Neuronal stem cell (in vitro differentiated cells): Measurements from ENCODE around the gene RAC2.

ENCODE experiments used
- DNase-seq: peaks from one replicate; pipeline ENCODE4 v3.0.0-alpha.2; 2013; ENCODE audit warnings: low spot score
- H2AFZ ChIP-seq: one replicate; pipeline ENCODE4 v1.6.1; 2013; ENCODE audit warnings: mild to moderate bottlenecking, low read length, inconsistent platforms
- H2AK5ac ChIP-seq: 2 replicates; pipeline ENCODE4 v1.6.1; 2013; ENCODE audit warnings: low read depth, mild to moderate bottlenecking, inconsistent platforms, low read length, moderate library complexity, mixed read lengths
- H2BK120ac ChIP-seq: 2 replicates; pipeline ENCODE4 v1.6.1; 2013; ENCODE audit warnings: low read depth, mild to moderate bottlenecking, inconsistent platforms, low read length, moderate library complexity, mixed read lengths
- H2BK12ac ChIP-seq: one replicate; pipeline ENCODE4 v1.6.1; 2013; ENCODE audit warnings: low read length, inconsistent platforms
- H2BK15ac ChIP-seq: 2 replicates; pipeline ENCODE4 v1.6.1; 2013; ENCODE audit warnings: mild to moderate bottlenecking, low read length, inconsistent platforms, mixed read lengths
- H2BK5ac ChIP-seq: one replicate; pipeline ENCODE4 v1.6.1; 2013; ENCODE audit warnings: inconsistent platforms, mild to moderate bottlenecking, low read length, moderate library complexity
- H3K14ac ChIP-seq: one replicate; pipeline ENCODE4 v1.6.1; 2013; ENCODE audit warnings: low read length, inconsistent platforms
- H3K18ac ChIP-seq: 2 replicates; pipeline ENCODE4 v1.6.1; 2013; ENCODE audit warnings: low read length, inconsistent platforms
- H3K23ac ChIP-seq: 2 replicates; pipeline ENCODE4 v1.6.1; 2013; ENCODE audit warnings: low read depth, mild to moderate bottlenecking, mixed read lengths, low read length, inconsistent platforms; ENCODE audit not compliant: poor library complexity
- H3K27ac ChIP-seq: replicated peaks from 3 replicates; pipeline ENCODE4 v1.5.1; 2013; ENCODE audit warnings: low read length, inconsistent platforms
- H3K27me3 ChIP-seq, 3 experiments: 2 replicates each; pipeline ENCODE4 v1.6.1; 2013; ENCODE audit warnings: low read length in 3 of 3, mild to moderate bottlenecking in 2 of 3, inconsistent platforms in 1 of 3, low read depth in 1 of 3, mixed read lengths in 1 of 3, moderate library complexity in 1 of 3; ENCODE audit not compliant: control insufficient read depth in 3 of 3, insufficient read depth in 3 of 3
- H3K36me3 ChIP-seq, 2 donors: replicated peaks in 1 of 2; 2 replicates each; pipeline ENCODE4 v1.6.1; 2013; ENCODE audit warnings: low read length in 2 of 2; ENCODE audit not compliant: control insufficient read depth in 2 of 2, insufficient read depth in 2 of 2
- H3K4ac ChIP-seq: 2 replicates; pipeline ENCODE4 v1.6.1; 2013; ENCODE audit warnings: inconsistent platforms, mild to moderate bottlenecking, low read length, moderate library complexity
- H3K4me1 ChIP-seq, 2 donors: 1 replicate in 1 of 2; 2 replicates in 1 of 2; pipeline ENCODE4 v1.6.1; 2013; ENCODE audit warnings: low read length in 2 of 2, low read depth in 1 of 2; ENCODE audit not compliant: control insufficient read depth in 2 of 2, insufficient read depth in 1 of 2
- H3K4me2 ChIP-seq: one replicate; pipeline ENCODE4 v1.6.1; 2013; ENCODE audit warnings: mild to moderate bottlenecking, low read length, inconsistent platforms; ENCODE audit not compliant: insufficient read depth, poor library complexity, severe bottlenecking
- H3K4me3 ChIP-seq, 2 donors: 2 replicates each; pipeline ENCODE4 v1.5.1; 2013; ENCODE audit warnings: low read length in 2 of 2, mild to moderate bottlenecking in 2 of 2, inconsistent platforms in 1 of 2, moderate library complexity in 1 of 2
- H3K79me1 ChIP-seq: one replicate; pipeline ENCODE4 v1.6.1; 2013; ENCODE audit warnings: low read depth, mild to moderate bottlenecking, inconsistent platforms, low read length, moderate library complexity
- H3K9ac ChIP-seq: one replicate; pipeline ENCODE4 v1.6.1; 2013; ENCODE audit warnings: mild to moderate bottlenecking, low read depth, low read length, inconsistent platforms; ENCODE audit not compliant: poor library complexity
- H3K9me3 ChIP-seq, 2 donors: replicated peaks in 1 of 2; 2 replicates each; pipeline versions ENCODE3 to v1.6.1; 2013; ENCODE audit warnings: low read length in 2 of 2, mild to moderate bottlenecking in 2 of 2, inconsistent platforms in 1 of 2, low read depth in 1 of 2, mixed read lengths in 1 of 2, moderate library complexity in 1 of 2; ENCODE audit not compliant: control insufficient read depth in 2 of 2, insufficient read depth in 1 of 2
- H4K8ac ChIP-seq: one replicate; pipeline ENCODE4 v1.6.1; 2013; ENCODE audit warnings: low read depth, mild to moderate bottlenecking, inconsistent platforms, low read length, moderate library complexity
- H4K91ac ChIP-seq: one replicate; pipeline ENCODE4 v1.6.1; 2013; ENCODE audit warnings: low read length, low read depth, mild to moderate bottlenecking, inconsistent platforms; ENCODE audit not compliant: poor library complexity
- WGBS, 2 donors: extraction: QIAGEN DNeasy Blood & Tissue Kit; methylation state at CpG; one replicate each; pipeline ENCODE4 v1.1.7; 2013; ENCODE audit warnings: missing lambda C conversion rate in 2 of 2, mixed read lengths in 1 of 2; ENCODE audit not compliant: insufficient read length in 2 of 2, insufficient replicate concordance in 1 of 2; ENCODE audit errors: extremely low coverage in 2 of 2; 5-methylcytosine and 5-hydroxymethylcytosine counted together

Gene RAC2

GRCh38 chr22:37223965-37224551, 20.0 kb downstream of the RAC2 start:
- H2AK5ac ChIP-seq = no peak overlapping the region
- H2AFZ ChIP-seq = no peak overlapping the region
- H2BK120ac ChIP-seq = no peak overlapping the region
- no CpG with 5 or more reads among the region's 3 CpGs for WGBS, 2 donors
- peaks cover 0 to 3% of the 10 kb centered on the region in 2 donors for H3K9me3 ChIP-seq
- H3K27me3 ChIP-seq = peaks cover 0 to 29% (median 0%) of the 10 kb centered on the region in 3 experiments
- no peak overlapping the region for H4K8ac ChIP-seq
- H2BK15ac ChIP-seq = no peak overlapping the region
- no peak overlapping the region for H3K23ac ChIP-seq
- no peak overlapping the region for H3K4ac ChIP-seq
- H3K14ac ChIP-seq = no peak overlapping the region
- no peak overlapping the region for H3K18ac ChIP-seq
- no peak overlapping the region for H2BK5ac ChIP-seq
- no peaks in the 10 kb centered on the region for H3K36me3 ChIP-seq
- DNase-seq = no peak
- no peak overlapping the region for H4K91ac ChIP-seq
- H3K4me1 ChIP-seq = no peaks in the 10 kb centered on the region
- no peak overlapping the region for H3K27ac ChIP-seq
- no peak overlapping the region for H3K4me2 ChIP-seq
- no peak overlapping the region for H3K4me3 ChIP-seq
- H3K79me1 ChIP-seq = no peaks in the 10 kb centered on the region
- no peak overlapping the region for H2BK12ac ChIP-seq
- H3K9ac ChIP-seq = no peak overlapping the region

GRCh38 chr22:37222440-37222971, 21.6 kb downstream of the RAC2 start:
- no peak for DNase-seq
- no peaks in the 10 kb centered on the region for H3K79me1 ChIP-seq
- H2AFZ ChIP-seq = no peak overlapping the region

GRCh38 chr22:37221424-37222333, 22.4 kb downstream of the RAC2 start:
- no peak overlapping the region for H2BK5ac ChIP-seq
- WGBS, 2 donors = no CpG with 5 or more reads among the region's 10 CpGs
- no peak overlapping the region for H3K9ac ChIP-seq
- no peak overlapping the region for H2BK12ac ChIP-seq
- H2BK120ac ChIP-seq = no peak overlapping the region
- peaks cover 0 to 3% of the 10 kb centered on the region in 2 donors for H3K9me3 ChIP-seq
- H4K91ac ChIP-seq = no peak overlapping the region
- H3K4ac ChIP-seq = no peak overlapping the region
- no peaks in the 10 kb centered on the region for H3K36me3 ChIP-seq
- peaks cover 0 to 30% (median 0%) of the 10 kb centered on the region in 3 experiments for H3K27me3 ChIP-seq
- no peak overlapping the region for H3K4me2 ChIP-seq
- no peak overlapping the region for H3K14ac ChIP-seq
- H3K4me1 ChIP-seq = no peaks in the 10 kb centered on the region
- H3K18ac ChIP-seq = no peak overlapping the region
- no peak overlapping the region for H3K23ac ChIP-seq
- no peak overlapping the region for H3K27ac ChIP-seq
- DNase-seq = no peak
- no peaks in the 10 kb centered on the region for H3K79me1 ChIP-seq
- no peak overlapping the region for H2AFZ ChIP-seq
- no peak overlapping the region for H2BK15ac ChIP-seq
- H3K4me3 ChIP-seq = no peak overlapping the region
- no peak overlapping the region for H4K8ac ChIP-seq
- no peak overlapping the region for H2AK5ac ChIP-seq

More at GRCh38 chr22:37222440-37222971, 21.6 kb downstream of the RAC2 start:
- H3K23ac ChIP-seq = no peak overlapping the region
- H3K18ac ChIP-seq = no peak overlapping the region
- no peak overlapping the region for H3K4me2 ChIP-seq
- no peak overlapping the region for H3K14ac ChIP-seq
- H3K9ac ChIP-seq = no peak overlapping the region
- H3K4me3 ChIP-seq = no peak overlapping the region
- H2BK5ac ChIP-seq = no peak overlapping the region
- no CpG with 5 or more reads among the region's 8 CpGs for WGBS, 2 donors
- H2BK12ac ChIP-seq = no peak overlapping the region
- H4K91ac ChIP-seq = no peak overlapping the region
- no peak overlapping the region for H2BK120ac ChIP-seq
- peaks cover 0 to 3% of the 10 kb centered on the region in 2 donors for H3K9me3 ChIP-seq
- H3K27ac ChIP-seq = no peak overlapping the region
- H2BK15ac ChIP-seq = no peak overlapping the region
- H4K8ac ChIP-seq = no peak overlapping the region
- H3K36me3 ChIP-seq = no peaks in the 10 kb centered on the region
- H3K4me1 ChIP-seq = no peaks in the 10 kb centered on the region
- H3K4ac ChIP-seq = no peak overlapping the region
- H3K27me3 ChIP-seq = peaks cover 0 to 26% (median 0%) of the 10 kb centered on the region in 3 experiments
- no peak overlapping the region for H2AK5ac ChIP-seq

GRCh38 chr22:37220543-37220981, 23.5 kb downstream of the RAC2 start:
- no peak overlapping the region for H4K8ac ChIP-seq
- no peak for DNase-seq
- H3K4ac ChIP-seq = no peak overlapping the region
- no peak overlapping the region for H4K91ac ChIP-seq
- H3K27me3 ChIP-seq = peaks cover 0 to 35% (median 0%) of the 10 kb centered on the region in 3 experiments
- no CpG with 5 or more reads among the region's 4 CpGs for WGBS, 2 donors
- H2AK5ac ChIP-seq = no peak overlapping the region
- no peaks in the 10 kb centered on the region for H3K4me1 ChIP-seq
- H3K18ac ChIP-seq = no peak overlapping the region
- H3K79me1 ChIP-seq = no peaks in the 10 kb centered on the region
- H3K23ac ChIP-seq = no peak overlapping the region
- H3K9ac ChIP-seq = no peak overlapping the region
- no peak overlapping the region for H2BK5ac ChIP-seq
- H2BK120ac ChIP-seq = no peak overlapping the region
- no peak overlapping the region for H3K4me2 ChIP-seq
- H3K14ac ChIP-seq = no peak overlapping the region
- H3K36me3 ChIP-seq = no peaks in the 10 kb centered on the region
- H2BK15ac ChIP-seq = no peak overlapping the region
- no peak overlapping the region for H3K27ac ChIP-seq
- H3K9me3 ChIP-seq = peaks cover 0 to 3% of the 10 kb centered on the region in 2 donors
- no peak overlapping the region for H2BK12ac ChIP-seq
- no peak overlapping the region for H3K4me3 ChIP-seq
- no peak overlapping the region for H2AFZ ChIP-seq
